ENCODE results near the gene PIAS4.
"Not testable (repeated sequence)": the region's sequence is repeated elsewhere in the genome, so short reads cannot be mapped to it uniquely, and the experiment has no call there.

PIAS4 gene

GRCh38 chr19:3998667-3999412, 8.7 kb upstream of the PIAS4 start:
- not testable (repeated sequence) for DNase-seq

- DNase-seq, result not testable (repeated sequence)
Measured at GRCh38 chr19:4000798-4001197, 6.7 kb upstream of the PIAS4 start.

GRCh38 chr19:4005436-4005835, 2.1 kb upstream of the PIAS4 start:
- not testable (repeated sequence) for DNase-seq

GRCh38 chr19:4007836-4008539, 452 bp downstream of the PIAS4 start:
- DNase-seq, result peak; percentile 39

- DNase-seq, result no peak
Measured at GRCh38 chr19:4009990-4010807, 2.7 kb downstream of the PIAS4 start.

- no peak for DNase-seq
Measured at GRCh38 chr19:4010808-4011110, 3.2 kb downstream of the PIAS4 start.

- not testable (repeated sequence) for DNase-seq
Measured at GRCh38 chr19:4011430-4011829, 3.9 kb downstream of the PIAS4 start.

- DNase-seq, result no peak
Measured at GRCh38 chr19:4012092-4012974, 4.8 kb downstream of the PIAS4 start.

- DNase-seq, result no peak
Measured at GRCh38 chr19:4012975-4013634, 5.6 kb downstream of the PIAS4 start.

GRCh38 chr19:4013886-4014540, 6.5 kb downstream of the PIAS4 start:
- no peak for DNase-seq

- peak; percentile 44 for DNase-seq
Measured at GRCh38 chr19:4014541-4015491, 7.3 kb downstream of the PIAS4 start.

GRCh38 chr19:4015705-4016402, 8.3 kb downstream of the PIAS4 start:
- no peak for DNase-seq

- no peak for DNase-seq
Measured at GRCh38 chr19:4016486-4016885, 8.9 kb downstream of the PIAS4 start.

GRCh38 chr19:4016903-4017638, 9.5 kb downstream of the PIAS4 start:
- DNase-seq, result no peak

- no peak for DNase-seq
Measured at GRCh38 chr19:4018140-4018613, 10.6 kb downstream of the PIAS4 start.

- no peak for DNase-seq
Measured at GRCh38 chr19:4018775-4019504, 11.4 kb downstream of the PIAS4 start.

- no peak for DNase-seq
Measured at GRCh38 chr19:4019578-4019977, 12.0 kb downstream of the PIAS4 start.
